HG03025 (cell line): Measurements from ENCODE around the gene MUC5B.
"Not testable (repeated sequence)": the region's sequence is repeated elsewhere in the genome, so short reads cannot be mapped to it uniquely, and the experiment has no call there.

Experiments
- ATAC-seq: cut with Tn5 transposase; IDR thresholded peaks from one replicate; pipeline ENCODE4 v1.9.1; 2021; ENCODE audit warnings: mild to moderate bottlenecking, moderate library complexity; ENCODE audit not compliant: unreplicated experiment, low FRiP score

The MUC5B gene

GRCh38 chr11:1231396-1232020 lies 8.6 kb downstream of the MUC5B start:
- no peak for ATAC-seq

DNA sequence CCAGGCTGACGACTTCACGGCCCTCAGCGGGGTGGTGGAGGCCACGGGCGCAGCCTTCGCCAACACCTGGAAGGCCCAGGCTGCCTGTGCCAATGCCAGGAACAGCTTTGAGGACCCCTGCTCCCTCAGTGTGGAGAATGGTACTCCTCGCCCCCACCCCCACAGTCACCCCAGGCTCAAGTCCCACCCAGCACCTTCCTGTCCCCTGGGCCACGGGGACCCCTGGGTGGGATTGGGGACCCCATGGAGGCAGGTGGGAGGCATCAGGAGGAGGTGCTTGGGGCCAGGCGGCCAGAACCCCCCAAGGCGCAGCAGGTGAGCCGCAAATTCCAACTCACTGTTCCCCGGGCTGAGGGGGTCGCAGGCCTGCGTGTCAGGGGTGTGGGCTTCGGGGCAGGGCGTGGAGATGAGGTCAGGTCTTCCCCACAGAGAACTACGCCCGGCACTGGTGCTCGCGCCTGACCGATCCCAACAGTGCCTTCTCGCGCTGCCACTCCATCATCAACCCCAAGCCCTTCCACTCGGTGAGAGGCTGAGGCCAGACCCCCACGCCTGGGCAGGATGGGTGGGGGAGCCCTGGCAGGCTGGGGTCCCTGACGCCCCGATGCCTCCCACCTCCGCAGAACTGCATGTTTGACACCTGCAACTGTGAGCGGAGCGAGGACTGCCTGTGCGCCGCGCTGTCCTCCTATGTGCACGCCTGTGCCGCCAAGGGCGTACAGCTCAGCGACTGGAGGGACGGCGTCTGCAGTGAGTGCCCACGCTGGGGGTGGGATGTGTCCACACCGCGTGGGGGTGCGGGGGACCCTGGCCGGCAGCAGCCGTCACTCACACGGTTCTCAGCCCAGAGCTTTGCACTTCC lies 9.4 kb downstream of the MUC5B start:
- ATAC-seq: no peak

DNA sequence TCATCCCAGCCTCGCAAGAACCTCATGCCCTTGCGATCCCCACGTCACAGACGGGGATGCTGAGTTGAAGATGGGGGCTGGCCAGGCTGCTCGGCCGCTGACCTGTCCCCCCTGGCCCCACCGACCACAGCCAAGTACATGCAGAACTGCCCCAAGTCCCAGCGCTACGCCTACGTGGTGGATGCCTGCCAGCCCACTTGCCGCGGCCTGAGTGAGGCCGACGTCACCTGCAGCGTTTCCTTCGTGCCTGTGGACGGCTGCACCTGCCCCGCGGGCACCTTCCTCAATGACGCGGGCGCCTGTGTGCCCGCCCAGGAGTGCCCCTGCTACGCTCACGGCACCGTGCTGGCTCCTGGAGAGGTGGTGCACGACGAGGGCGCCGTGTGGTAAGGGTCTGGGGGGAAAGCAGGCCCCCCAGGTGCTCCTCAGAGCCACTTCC lies 10.0 kb downstream of the MUC5B start:
- no peak for ATAC-seq

DNA sequence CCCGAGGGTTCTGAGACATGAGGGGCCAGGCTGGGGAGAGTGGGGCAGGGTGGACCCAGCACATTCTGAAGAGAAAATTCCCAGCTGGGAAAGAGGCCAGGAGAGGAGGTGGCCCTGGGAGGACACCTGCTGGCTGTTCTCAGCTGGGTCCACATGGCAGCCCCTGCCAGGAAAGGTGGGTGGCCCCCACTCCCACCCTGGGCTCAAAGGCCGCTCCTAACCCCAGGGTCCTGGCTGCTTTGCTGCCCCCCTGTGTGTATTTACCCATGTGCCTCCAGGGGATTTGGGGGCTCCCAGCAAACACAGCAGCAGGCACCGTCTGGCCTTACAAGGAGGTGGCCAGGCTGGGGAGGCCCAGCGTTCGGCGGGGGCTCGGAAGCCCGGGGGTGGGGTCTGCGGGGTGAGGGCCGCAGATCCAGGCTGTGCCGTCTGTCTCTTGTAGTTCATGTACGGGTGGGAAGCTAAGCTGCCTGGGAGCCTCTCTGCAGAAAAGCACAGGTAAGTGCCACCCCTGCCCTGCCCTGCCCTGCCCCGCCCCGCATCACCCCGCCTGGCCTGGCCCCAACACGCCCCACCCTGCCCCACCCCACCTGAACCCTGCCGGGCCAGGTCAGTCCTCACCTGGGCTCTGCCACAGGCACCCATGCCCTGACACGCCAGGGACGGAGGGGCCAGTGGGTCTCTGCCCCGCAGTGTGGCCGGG lies 10.6 kb downstream of the MUC5B start:
- no peak for ATAC-seq

DNA sequence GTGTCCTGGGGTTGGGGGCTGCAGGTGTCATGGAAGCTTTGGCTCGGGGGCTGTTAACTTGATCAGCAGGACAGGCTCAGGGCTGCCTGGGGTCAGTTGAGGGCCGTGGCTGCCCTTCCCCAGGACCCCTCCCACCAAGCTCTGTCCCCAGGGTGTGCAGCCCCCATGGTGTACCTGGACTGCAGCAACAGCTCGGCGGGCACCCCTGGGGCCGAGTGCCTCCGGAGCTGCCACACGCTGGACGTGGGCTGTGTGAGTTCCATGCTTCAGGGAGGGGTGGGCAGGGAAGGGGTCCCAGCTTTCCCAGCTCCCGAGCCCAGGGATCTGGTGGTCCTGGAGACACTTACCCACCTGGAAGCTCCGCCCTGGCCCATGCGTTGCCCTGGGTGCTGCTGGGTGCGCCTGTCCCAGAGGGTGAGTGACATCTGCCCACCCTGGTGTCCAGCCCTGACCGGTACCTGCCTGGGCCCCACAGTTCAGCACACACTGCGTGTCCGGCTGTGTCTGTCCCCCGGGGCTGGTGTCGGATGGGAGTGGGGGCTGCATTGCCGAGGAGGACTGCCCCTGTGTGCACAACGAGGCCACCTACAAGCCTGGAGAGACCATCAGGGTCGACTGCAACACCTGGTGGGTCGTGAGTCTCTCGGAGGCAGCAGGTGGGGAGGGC lies 11.3 kb downstream of the MUC5B start:
- no peak for ATAC-seq

DNA sequence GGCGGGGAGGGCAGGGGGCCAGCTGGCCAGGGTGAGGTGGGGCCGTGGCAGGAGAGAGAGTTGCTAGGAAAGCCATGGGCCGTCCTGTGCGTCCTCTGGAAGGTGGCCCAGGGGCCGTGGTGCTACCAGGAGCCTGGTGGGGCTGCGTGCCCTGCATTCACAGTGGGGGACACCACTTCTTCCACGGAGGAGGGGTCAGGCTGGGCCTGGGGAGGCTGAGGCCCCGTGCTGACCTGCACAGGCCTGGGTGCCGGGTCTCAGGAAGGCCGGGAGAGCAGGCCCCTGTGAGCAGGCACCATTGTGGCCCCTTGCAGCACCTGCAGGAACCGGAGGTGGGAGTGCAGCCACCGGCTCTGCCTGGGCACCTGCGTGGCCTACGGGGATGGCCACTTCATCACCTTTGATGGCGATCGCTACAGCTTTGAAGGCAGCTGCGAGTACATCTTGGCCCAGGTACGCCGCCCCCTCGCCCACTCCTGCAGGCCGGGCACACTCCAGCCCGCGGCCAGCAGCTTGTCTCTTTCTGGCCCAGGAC lies 12.0 kb downstream of the MUC5B start:
- ATAC-seq: no peak

DNA sequence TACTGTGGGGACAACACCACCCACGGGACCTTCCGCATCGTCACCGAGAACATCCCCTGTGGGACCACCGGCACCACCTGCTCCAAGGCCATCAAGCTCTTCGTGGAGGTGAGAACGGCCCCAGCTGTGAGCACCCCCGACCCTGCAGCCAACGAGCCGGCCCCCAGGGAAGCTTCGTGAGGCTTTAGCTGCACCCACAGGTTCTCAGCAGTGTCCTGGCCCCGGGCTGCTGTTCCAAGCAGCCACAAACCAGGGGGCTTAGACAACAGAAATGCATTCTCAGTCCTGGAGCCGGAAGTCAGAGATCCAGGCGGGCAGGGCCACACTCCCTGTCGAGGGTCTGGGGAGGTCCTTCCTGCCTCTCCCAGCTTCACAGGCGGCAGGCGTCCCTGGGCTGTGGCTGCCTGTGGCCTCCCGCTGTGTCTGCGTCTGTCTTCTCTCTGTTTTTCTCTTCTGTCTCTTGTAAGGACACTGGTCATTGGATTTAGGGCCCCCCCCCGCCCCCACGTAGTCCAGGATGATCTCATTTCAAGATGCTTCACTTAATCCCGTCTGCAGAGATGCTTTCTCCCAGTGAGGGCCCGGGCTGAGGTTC lies 12.5 kb downstream of the MUC5B start:
- ATAC-seq: no peak

GRCh38 chr11:1235901-1236315 lies 13.0 kb downstream of the MUC5B start:
- no peak for ATAC-seq

DNA sequence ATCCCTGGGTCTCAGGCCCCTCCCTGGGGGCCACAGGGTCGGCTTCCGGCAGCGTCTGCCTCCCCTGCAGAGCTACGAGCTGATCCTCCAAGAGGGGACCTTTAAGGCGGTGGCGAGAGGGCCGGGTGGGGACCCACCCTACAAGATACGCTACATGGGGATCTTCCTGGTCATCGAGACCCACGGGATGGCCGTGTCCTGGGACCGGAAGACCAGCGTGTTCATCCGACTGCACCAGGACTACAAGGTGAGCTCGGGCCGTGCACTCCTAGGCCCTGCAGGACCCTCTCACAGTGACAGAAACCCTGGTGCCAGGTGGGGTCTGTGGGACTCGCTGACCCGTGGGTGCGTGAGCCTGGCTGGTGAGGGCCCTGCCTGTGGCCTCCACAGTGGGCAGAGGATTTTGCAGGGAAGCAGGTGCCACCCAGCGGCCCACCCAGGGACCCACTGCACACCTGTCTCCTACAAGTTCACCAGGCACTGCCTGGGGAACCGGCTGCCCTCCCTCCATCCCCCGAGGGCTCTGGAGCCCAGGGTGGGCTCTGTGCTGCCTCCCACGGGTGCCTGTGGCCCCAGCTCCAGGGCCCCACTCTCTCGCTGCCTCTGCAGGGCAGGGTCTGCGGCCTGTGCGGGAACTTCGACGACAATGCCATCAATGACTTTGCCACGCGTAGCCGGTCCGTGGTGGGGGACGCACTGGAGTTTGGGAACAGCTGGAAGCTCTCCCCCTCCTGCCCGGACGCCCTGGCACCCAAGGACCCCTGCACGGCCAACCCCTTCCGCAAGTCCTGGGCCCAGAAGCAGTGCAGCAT lies 13.7 kb downstream of the MUC5B start:
- no peak for ATAC-seq

GRCh38 chr11:1237128-1237580 lies 14.3 kb downstream of the MUC5B start:
- no peak for ATAC-seq

DNA sequence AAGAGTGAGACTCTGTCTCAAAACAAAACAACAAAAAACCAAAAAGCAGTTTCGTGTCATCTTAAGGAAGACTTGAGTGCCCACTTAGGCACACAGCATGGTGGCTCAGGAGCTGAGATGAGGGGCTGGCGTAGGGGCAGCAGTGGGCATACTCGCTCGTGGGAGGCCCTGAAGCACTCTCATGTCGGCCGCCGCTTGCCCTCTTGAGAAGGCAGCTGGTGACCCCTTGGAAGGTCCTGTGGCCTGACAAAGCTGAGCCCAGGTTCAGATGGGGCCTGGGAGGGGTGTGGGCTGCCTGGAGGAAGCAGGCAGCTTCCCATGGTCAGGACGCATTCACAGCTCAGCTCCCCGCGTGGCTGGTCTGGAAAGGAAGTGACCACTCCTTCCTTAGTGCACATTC lies 15.0 kb downstream of the MUC5B start:
- no peak for ATAC-seq

DNA sequence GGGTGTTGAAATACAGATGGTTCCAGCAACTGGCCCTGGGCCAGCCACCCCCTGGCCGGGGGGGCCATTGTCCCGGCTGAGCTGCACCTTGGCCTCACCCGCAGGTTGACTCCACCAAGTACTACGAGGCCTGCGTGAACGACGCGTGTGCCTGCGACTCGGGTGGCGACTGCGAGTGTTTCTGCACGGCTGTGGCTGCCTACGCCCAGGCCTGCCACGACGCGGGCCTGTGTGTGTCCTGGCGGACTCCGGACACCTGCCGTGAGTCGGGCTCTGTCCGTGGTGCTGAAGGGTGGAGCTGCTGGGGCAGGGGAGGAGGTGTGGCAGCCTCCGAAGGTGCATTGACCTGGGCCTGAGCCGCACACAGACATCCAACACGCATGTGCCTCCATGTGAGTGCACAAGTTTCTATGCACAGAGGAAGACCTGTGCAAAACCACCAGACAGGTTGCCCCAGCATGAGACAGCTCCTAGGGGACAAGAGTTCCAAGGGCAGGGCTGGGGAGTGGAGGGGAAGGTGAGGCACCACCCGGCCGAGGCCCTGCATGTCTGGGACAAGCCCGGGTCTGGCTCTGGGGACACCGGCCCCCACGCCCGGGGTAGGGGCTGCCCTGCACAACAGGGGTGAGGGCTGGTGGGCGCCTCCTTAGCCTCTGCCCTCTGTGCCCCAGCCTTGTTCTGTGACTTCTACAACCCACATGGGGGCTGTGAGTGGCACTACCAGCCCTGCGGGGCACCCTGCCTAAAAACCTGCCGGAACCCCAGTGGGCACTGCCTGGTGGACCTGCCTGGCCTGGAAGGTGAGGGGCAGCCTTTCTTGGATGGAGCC lies 16.1 kb downstream of the MUC5B start:
- ATAC-seq: no peak

DNA sequence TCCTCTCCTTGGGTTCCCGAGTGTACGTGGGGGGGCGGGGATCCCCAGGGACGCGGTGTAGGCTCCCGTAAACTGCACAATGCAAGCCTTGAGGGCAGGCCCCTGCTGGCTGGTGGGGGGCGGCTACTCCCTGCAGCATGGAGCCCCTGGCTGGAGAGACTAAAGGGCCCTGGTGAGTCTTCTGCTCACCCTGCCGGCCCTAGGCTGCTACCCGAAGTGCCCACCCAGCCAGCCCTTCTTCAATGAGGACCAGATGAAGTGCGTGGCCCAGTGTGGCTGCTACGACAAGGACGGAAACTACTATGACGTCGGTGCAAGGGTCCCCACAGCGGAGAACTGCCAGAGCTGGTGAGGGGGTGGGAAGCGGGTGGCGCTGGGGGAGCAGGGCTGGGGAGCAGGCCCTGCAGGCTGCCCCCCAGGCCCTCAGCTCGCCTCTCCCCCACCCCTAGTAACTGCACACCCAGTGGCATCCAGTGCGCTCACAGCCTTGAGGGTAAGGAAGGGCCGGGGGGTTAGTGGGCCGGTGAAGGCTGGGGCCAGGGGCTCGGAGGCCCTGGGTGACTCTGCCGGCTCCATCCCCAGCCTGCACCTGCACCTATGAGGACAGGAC lies 16.8 kb downstream of the MUC5B start:
- ATAC-seq: no peak

DNA sequence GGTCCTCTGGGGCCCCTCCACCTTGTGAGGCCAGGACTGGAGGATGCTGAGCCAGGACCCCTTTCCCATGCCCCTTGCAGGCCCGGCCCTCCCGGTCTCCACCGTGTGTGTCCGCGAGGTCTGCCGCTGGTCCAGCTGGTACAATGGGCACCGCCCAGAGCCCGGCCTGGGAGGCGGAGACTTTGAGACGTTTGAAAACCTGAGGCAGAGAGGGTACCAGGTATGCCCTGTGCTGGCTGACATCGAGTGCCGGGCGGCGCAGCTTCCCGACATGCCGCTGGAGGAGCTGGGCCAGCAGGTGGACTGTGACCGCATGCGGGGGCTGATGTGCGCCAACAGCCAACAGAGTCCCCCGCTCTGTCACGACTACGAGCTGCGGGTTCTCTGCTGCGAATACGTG lies 17.9 kb downstream of the MUC5B start:
- ATAC-seq: no peak

DNA sequence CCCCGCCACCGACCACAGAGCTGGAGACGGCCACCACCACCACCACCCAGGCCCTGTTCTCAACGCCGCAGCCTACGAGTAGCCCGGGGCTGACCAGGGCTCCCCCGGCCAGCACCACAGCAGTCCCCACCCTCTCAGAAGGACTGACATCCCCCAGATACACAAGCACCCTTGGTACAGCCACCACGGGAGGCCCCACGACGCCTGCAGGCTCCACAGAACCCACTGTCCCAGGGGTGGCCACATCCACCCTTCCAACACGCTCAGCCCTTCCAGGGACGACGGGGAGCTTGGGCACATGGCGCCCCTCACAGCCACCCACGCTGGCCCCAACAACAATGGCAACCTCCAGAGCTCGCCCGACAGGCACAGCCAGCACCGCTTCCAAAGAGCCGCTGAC lies 18.8 kb downstream of the MUC5B start:
- no peak for ATAC-seq

DNA sequence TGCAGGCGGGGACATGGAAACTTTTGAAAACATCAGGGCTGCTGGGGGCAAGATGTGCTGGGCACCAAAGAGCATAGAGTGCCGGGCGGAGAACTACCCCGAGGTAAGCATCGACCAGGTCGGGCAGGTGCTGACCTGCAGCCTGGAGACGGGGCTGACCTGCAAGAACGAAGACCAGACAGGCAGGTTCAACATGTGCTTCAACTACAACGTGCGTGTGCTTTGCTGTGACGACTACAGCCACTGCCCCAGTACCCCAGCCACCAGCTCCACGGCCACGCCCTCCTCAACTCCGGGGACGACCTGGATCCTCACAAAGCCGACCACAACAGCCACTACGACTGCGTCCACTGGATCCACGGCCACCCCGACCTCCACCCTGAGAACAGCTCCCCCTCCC lies 19.4 kb downstream of the MUC5B start:
- ATAC-seq: no peak

- not testable (repeated sequence) for ATAC-seq
These were observed 19.9 kb downstream of the MUC5B start for GRCh38 chr11:1242751-1243150.

DNA sequence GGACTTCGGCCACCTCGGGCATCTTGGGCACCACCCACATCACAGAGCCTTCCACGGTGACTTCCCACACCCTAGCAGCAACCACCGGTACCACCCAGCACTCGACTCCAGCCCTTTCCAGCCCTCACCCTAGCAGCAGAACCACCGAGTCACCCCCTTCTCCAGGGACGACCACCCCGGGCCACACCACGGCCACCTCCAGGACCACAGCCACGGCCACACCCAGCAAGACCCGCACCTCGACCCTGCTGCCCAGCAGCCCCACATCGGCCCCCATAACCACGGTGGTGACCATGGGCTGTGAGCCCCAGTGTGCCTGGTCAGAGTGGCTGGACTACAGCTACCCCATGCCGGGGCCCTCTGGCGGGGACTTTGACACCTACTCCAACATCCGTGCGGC lies 20.7 kb downstream of the MUC5B start:
- not testable (repeated sequence) for ATAC-seq
